Stimulated activated naive B cell treated with anti-CD40 and anti-IgM and Interleukin-4, amounts not matched to agents 10 μg/mL and 1 μg/mL and 100 μg/mL, for 72 hours (primary cell): ENCODE measurements around the gene FYN.

Experiments
- ATAC-seq, 2 donors: fragments of 150-1000 bp; cut with Tn5 transposase; replicated peaks; 2 replicates each; pipeline ENCODE4 v1.10.0; 2021; ENCODE audit warnings: moderate library complexity in 1 of 2
- DNase-seq: peaks from one replicate; pipeline ENCODE4 v3.0.0; 2021
- H3K27ac Mint-ChIP-seq: one replicate; pipeline ENCODE4 v1.8.0; 2022; ENCODE audit warnings: mild to moderate bottlenecking, mixed read lengths
- H3K27me3 Mint-ChIP-seq, 2 donors: one replicate each; pipeline ENCODE4 v1.8.0; 2022; ENCODE audit warnings: mixed read lengths in 2 of 2
- H3K36me3 Mint-ChIP-seq, 2 donors: one replicate each; pipeline ENCODE4 v1.8.0; 2022; ENCODE audit warnings: mixed read lengths in 2 of 2, mild to moderate bottlenecking in 1 of 2
- H3K4me1 Mint-ChIP-seq, 2 donors: one replicate each; pipeline ENCODE4 v1.8.0; 2022; ENCODE audit warnings: mixed read lengths in 2 of 2, mild to moderate bottlenecking in 1 of 2
- H3K4me3 Mint-ChIP-seq, 2 donors: one replicate each; pipeline ENCODE4 v1.8.0; 2022; ENCODE audit warnings: mild to moderate bottlenecking in 2 of 2, mixed read lengths in 2 of 2, moderate library complexity in 1 of 2
- H3K9me3 Mint-ChIP-seq, 2 donors: one replicate each; pipeline ENCODE4 v1.8.0; 2022; ENCODE audit warnings: mixed read lengths in 2 of 2, mild to moderate bottlenecking in 1 of 2

FYN gene

DNA sequence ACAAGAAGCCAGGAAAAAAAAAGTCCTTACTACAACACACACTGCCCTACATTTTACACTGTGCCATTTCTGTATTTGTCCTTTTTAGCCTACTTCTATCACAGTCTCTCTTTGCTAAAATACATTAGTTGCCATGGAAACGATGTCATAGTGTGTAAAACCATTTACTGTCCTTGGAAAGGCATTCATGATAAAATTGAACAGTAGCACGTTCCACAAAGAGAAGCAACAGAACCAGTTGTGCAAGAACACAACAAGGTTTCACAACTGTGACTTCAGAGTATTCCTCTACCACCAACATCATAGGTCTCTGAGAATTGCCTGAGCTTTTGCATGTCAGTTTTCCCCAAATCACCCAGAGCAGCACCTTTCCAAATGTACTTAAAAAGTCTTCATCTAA lies 20.5 kb downstream of the FYN start:
- no peaks in the 10 kb centered on the region for H3K9me3 Mint-ChIP-seq
- no peak overlapping the region for H3K27ac Mint-ChIP-seq
- DNase-seq (no peak), ATAC-seq (no peak)
- peaks cover 39 to 47% of the 10 kb centered on the region in 2 donors for H3K4me1 Mint-ChIP-seq
- no peak overlapping the region for H3K4me3 Mint-ChIP-seq
- H3K27me3 Mint-ChIP-seq: no peaks in the 10 kb centered on the region
- peaks cover 11 to 18% of the 10 kb centered on the region in 2 donors for H3K36me3 Mint-ChIP-seq

DNA sequence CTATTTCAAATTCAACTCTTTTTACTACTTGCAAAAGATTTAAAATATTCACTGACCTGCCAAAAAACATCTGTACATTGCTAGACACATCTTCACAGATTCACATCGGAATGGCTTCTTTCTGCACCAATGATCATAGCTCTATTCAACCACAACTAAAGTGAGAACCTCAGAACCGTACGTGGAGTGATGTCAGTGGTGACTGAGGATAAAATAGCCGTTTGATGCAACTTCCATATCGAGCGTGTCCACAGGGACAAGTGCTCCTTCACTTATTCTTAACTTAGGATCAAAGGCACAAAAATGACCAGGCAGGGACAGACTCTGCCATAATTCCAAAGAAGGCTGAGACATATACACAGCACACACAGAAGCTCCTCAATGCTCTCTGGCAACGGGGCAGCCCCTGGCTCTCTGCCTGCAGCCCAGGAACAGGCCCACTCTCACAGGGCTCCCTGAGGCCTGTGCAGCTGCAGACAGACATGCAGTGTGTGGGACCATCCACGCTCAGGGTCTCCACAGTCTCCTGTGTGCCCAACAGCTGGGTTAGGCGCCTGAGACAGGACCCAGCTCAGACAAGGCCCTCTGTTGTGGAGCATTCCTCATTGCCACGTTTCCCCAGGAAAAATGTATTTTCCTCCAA lies 22.8 kb downstream of the FYN start:
- peak overlapping the region; percentile 47 for H3K27ac Mint-ChIP-seq
- H3K4me3 Mint-ChIP-seq: peak overlapping the region; percentile 7 to 43
- ATAC-seq (peak; percentile 23 to 27), DNase-seq (no peak)
- no peaks in the 10 kb centered on the region for H3K27me3 Mint-ChIP-seq
- peaks cover 8 to 22% of the 10 kb centered on the region in 2 donors for H3K36me3 Mint-ChIP-seq
- no peaks in the 10 kb centered on the region for H3K9me3 Mint-ChIP-seq
- peaks cover 34 to 51% of the 10 kb centered on the region in 2 donors for H3K4me1 Mint-ChIP-seq

DNA sequence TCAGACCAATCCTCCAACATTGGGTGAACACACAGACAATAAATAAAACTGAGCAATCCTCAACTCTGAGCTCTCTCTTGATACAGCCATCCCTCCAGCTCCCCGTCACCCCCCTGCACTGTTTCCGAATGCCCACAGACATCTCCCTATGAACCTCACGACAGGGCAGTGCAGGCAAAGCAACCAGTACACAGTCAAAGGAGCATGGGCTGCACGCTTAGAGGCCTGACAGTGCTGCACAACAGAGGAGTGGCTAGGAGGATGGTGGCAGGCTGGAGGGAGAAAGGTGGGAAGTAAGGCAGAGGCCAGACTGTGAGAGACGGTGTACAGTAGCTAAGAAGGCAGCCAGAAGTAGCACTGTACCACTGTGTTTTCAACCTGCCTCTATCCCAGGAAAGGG lies 24.0 kb downstream of the FYN start:
- Mint-ChIP-seq H3K4me1 (peaks cover 34 to 61% of the 10 kb centered on the region in 2 donors), H3K4me3 (no peak overlapping the region), H3K27ac (no peak overlapping the region), H3K36me3 (peaks cover 8 to 22% of the 10 kb centered on the region in 2 donors), H3K9me3 (no peaks in the 10 kb centered on the region), H3K27me3 (no peaks in the 10 kb centered on the region)
- DNase-seq: no peak
- ATAC-seq: no peak

GRCh38 chr6:111848262-111848812 lies 24.9 kb downstream of the FYN start:
- Mint-ChIP-seq H3K36me3 (peaks cover 6 to 22% of the 10 kb centered on the region in 2 donors), H3K27ac (no peak overlapping the region), H3K27me3 (no peaks in the 10 kb centered on the region), H3K9me3 (no peaks in the 10 kb centered on the region), H3K4me1 (peaks cover 34 to 59% of the 10 kb centered on the region in 2 donors), H3K4me3 (no peak overlapping the region)
- ATAC-seq (no peak), DNase-seq (no peak)

DNA sequence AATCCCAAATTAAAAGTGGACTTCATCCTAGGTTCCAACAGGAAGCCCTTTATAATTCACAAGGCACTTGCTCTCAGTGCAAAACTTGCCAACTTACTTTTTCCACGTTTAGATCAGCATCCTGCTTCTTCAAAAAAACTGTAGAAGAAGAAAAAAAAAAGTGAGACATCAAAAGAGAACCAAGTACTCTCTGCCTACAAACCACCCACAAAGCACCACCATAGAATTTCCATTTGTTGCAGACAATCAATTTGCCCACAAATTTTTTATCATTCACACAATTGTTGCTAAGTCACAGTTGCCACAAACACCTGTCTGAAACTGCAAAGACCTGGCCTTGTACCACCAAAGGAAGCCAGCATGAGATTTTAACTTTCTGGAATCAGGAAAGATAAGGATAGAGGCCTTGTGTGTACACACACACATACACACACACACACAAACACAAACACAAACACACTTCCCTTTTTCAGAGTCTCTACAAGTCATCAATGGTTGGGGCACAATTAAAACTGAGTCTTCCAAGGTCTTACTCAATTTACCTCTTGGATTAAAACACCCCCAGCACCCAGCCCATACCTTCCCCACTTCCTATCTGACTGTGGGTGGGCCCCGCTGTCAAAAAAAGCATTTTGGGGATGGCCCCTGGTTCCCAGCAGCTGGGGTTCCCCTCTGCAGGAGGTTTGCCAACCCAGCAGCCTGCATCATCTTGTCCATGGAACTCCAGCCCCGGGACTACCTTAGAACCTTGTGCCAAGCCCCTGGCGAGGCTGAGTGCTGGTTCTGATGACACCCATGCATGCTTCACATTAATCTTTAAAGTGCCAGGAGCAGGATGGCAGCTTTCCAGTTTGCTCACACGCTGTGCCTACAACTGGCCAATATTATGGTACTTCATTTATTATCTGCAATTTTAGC lies 26.5 kb downstream of the FYN start:
- H3K4me1 Mint-ChIP-seq: peaks cover 28 to 57% of the 10 kb centered on the region in 2 donors
- ATAC-seq (peak in 1 of 2 donors; percentile 21), DNase-seq (peak; percentile 16)
- peak overlapping the region; percentile 91 for H3K27ac Mint-ChIP-seq
- no peaks in the 10 kb centered on the region for H3K9me3 Mint-ChIP-seq
- no peaks in the 10 kb centered on the region for H3K27me3 Mint-ChIP-seq
- peak overlapping the region; percentile 44 to 51 for H3K4me3 Mint-ChIP-seq
- H3K36me3 Mint-ChIP-seq: peaks cover 4 to 18% of the 10 kb centered on the region in 2 donors

- H3K4me1 Mint-ChIP-seq: peaks cover 21 to 52% of the 10 kb centered on the region in 2 donors
- peak overlapping the region; percentile 91 for H3K27ac Mint-ChIP-seq
- DNase-seq: no peak
- no peaks in the 10 kb centered on the region for H3K27me3 Mint-ChIP-seq
- peak in 1 of 2 donors; percentile 0 for ATAC-seq
- peak overlapping the region; percentile 47 to 51 for H3K4me3 Mint-ChIP-seq
- H3K9me3 Mint-ChIP-seq: no peaks in the 10 kb centered on the region
- peaks cover 9 to 13% of the 10 kb centered on the region in 2 donors for H3K36me3 Mint-ChIP-seq
These were observed 27.2 kb downstream of the FYN start for GRCh38 chr6:111846066-111846465.

DNA sequence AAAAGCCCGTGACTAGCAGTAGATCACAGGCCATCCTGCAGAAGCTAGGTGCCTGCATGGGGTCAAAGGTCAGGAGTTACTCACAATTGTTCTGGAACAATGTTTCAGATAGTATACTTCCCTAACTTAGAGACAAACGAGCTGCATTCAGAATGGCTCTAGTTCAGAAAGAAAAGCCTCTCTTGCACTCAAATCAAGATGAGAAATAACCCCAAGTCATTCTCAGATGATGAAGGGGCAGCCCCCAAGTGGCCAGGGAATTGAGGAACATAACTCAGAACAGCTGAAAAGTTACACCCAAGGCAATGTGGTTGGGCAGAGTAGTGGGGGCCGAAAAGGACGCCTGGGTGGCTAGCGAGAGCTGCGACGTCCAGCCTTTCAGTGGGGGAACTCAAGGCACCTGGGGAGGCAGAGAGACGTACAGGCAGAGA lies 27.8 kb downstream of the FYN start:
- no peaks in the 10 kb centered on the region for H3K27me3 Mint-ChIP-seq
- H3K4me3 Mint-ChIP-seq: peak overlapping the region; percentile 47 to 51
- DNase-seq (peak; percentile 75), ATAC-seq (peak; percentile 85 to 86)
- H3K36me3 Mint-ChIP-seq: peaks cover 10 to 13% of the 10 kb centered on the region in 2 donors
- H3K9me3 Mint-ChIP-seq: no peaks in the 10 kb centered on the region
- peaks cover 15 to 46% of the 10 kb centered on the region in 2 donors for H3K4me1 Mint-ChIP-seq
- H3K27ac Mint-ChIP-seq: peak overlapping the region; percentile 91

GRCh38 chr6:111844921-111845320 lies 28.3 kb downstream of the FYN start:
- Mint-ChIP-seq H3K36me3 (peaks cover 10 to 17% of the 10 kb centered on the region in 2 donors), H3K4me3 (peak overlapping the region; percentile 51 to 70), H3K27me3 (no peaks in the 10 kb centered on the region), H3K27ac (peak overlapping the region; percentile 91), H3K4me1 (peaks cover 10 to 47% of the 10 kb centered on the region in 2 donors), H3K9me3 (no peaks in the 10 kb centered on the region)
- ATAC-seq (peak; percentile 13 to 17), DNase-seq (no peak)

GRCh38 chr6:111844376-111844775 lies 28.9 kb downstream of the FYN start:
- Mint-ChIP-seq H3K4me3 (peak overlapping the region; percentile 51 to 70), H3K4me1 (peaks cover 4 to 42% of the 10 kb centered on the region in 2 donors), H3K36me3 (peaks cover 11 to 12% of the 10 kb centered on the region in 2 donors), H3K9me3 (no peaks in the 10 kb centered on the region), H3K27me3 (no peaks in the 10 kb centered on the region), H3K27ac (peak overlapping the region; percentile 91)
- peak; percentile 17 to 19 for ATAC-seq
- DNase-seq: no peak

GRCh38 chr6:111843347-111844147 lies 29.7 kb downstream of the FYN start:
- no peak overlapping the region for H3K27ac Mint-ChIP-seq
- no peak for DNase-seq

GRCh38 chr6:111842891-111843290 lies 30.4 kb downstream of the FYN start:
- H3K4me1 Mint-ChIP-seq: peaks cover 6 to 46% of the 10 kb centered on the region in 2 donors
- no peak overlapping the region for H3K4me3 Mint-ChIP-seq

More at GRCh38 chr6:111843347-111844147, 29.7 kb downstream of the FYN start:
- Mint-ChIP-seq H3K4me1 (peaks cover 0 to 44% of the 10 kb centered on the region in 2 donors), H3K4me3 (no peak overlapping the region), H3K36me3 (peaks cover 9 to 11% of the 10 kb centered on the region in 2 donors), H3K9me3 (no peaks in the 10 kb centered on the region), H3K27me3 (no peaks in the 10 kb centered on the region)
- ATAC-seq: peak in 1 of 2 donors; percentile 26

DNA sequence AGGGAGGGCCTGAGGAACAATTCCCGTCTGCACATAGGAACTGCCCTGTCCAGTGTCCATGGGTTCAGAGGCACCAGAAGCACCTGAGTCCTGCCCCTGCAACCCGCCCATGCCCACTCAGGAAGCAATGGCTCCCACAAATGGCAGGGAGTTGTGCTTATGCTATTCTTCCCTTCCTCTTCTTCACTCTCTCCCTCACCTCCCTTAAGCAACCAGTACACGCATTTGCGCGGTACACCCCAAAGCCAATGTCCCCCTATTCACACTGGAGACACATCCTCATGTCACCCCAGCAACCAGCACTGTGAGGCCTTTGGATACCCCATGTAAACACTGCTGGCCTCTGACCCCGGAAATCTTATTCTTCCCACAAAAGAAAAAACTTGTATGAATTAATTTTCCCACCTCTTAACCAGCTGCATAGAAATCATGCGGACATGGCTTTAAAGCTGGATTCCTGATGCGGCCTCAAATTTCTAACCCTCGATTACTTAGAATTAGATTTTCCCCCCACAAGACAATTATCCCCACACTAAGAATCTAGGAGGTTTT lies 30.9 kb downstream of the FYN start:
- Mint-ChIP-seq H3K27ac (no peak overlapping the region), H3K4me3 (no peak overlapping the region), H3K27me3 (no peaks in the 10 kb centered on the region), H3K4me1 (peaks cover 12 to 47% of the 10 kb centered on the region in 2 donors), H3K36me3 (peaks cover 18 to 22% of the 10 kb centered on the region in 2 donors), H3K9me3 (peaks cover 0 to 3% of the 10 kb centered on the region in 2 donors)
- ATAC-seq: no peak
- DNase-seq: no peak

More at GRCh38 chr6:111842891-111843290, 30.4 kb downstream of the FYN start:
- no peak overlapping the region for H3K27ac Mint-ChIP-seq
- DNase-seq (no peak), ATAC-seq (no peak)
- no peaks in the 10 kb centered on the region for H3K27me3 Mint-ChIP-seq
- H3K9me3 Mint-ChIP-seq: no peaks in the 10 kb centered on the region
- H3K36me3 Mint-ChIP-seq: peaks cover 13 to 17% of the 10 kb centered on the region in 2 donors

GRCh38 chr6:111841822-111842221 lies 31.4 kb downstream of the FYN start:
- ATAC-seq (no peak), DNase-seq (peak; percentile 24)
- no peaks in the 10 kb centered on the region for H3K27me3 Mint-ChIP-seq
- peaks cover 15 to 45% of the 10 kb centered on the region in 2 donors for H3K4me1 Mint-ChIP-seq
- H3K27ac Mint-ChIP-seq: peak overlapping the region; percentile 77
- no peak overlapping the region for H3K4me3 Mint-ChIP-seq
- peaks cover 20 to 24% of the 10 kb centered on the region in 2 donors for H3K36me3 Mint-ChIP-seq
- peaks cover 0 to 3% of the 10 kb centered on the region in 2 donors for H3K9me3 Mint-ChIP-seq
